Epithelial cell of proximal tubule (primary cell): ENCODE results near the gene ARHGEF17. TPM values are rescaled to one million over a fixed set of nuclear protein-coding genes. Genes with fewer than 3 reads are reported as not detected.
"Not testable (repeated sequence)": the region's sequence is repeated elsewhere in the genome, so short reads cannot be mapped to it uniquely, and the experiment has no call there.

ENCODE experiments used
- DNase-seq: peaks from one replicate; pipeline ENCODE4 v3.0.0-alpha.2; 2011; ENCODE audit warnings: low read depth
- H3K4me3 ChIP-seq: 2 replicates; pipeline ENCODE4 v1.5.1; 2011; ENCODE audit warnings: low read depth, mild to moderate bottlenecking, low read length
- CTCF ChIP-seq: conservative IDR thresholded peaks from 2 replicates; pipeline ENCODE4 v1.5.1; 2012; ENCODE audit warnings: low read depth, mild to moderate bottlenecking, low read length
- total RNA-seq: library from RNA; depleted of rRNA; stranded (reverse); fragments of >200 nt; gene quantifications from 2 replicates; pipeline ENCODE4 v1.2.3, GENCODE V29; 2015

ARHGEF17 gene
- total RNA-seq, 1 donor from 2014 or later, result 26.4 TPM

DNA sequence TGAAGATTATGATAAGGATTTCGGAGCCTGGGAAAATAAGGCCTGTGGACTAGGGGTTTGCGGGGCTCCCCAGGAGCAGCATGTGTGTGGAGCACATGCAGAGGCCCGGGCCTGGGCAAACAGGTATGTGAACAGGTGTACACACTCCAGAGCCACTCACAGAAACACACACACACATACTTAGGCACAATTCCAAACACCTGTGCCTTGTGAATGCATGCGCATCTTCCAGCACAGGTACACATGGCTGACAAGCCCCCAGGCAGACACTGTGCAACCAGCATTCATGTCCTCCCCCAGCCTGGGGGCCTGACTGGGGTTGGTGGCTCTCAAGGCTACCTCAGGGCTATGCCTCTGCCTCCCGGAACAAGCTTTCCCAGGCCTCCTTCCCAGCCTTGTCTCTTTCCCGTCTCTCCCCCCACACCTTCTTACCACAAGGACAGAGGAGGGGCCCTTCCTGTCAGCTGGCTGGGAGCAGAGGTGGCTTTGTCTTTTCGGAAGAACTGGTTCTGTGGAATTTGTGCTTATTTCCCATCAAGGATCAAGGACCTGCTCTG lies 38.5 kb upstream of the ARHGEF17 start:
- no peak overlapping the region for H3K4me3 ChIP-seq
- DNase-seq, result no peak
- no peak for TF ChIP-seq CTCF

DNA sequence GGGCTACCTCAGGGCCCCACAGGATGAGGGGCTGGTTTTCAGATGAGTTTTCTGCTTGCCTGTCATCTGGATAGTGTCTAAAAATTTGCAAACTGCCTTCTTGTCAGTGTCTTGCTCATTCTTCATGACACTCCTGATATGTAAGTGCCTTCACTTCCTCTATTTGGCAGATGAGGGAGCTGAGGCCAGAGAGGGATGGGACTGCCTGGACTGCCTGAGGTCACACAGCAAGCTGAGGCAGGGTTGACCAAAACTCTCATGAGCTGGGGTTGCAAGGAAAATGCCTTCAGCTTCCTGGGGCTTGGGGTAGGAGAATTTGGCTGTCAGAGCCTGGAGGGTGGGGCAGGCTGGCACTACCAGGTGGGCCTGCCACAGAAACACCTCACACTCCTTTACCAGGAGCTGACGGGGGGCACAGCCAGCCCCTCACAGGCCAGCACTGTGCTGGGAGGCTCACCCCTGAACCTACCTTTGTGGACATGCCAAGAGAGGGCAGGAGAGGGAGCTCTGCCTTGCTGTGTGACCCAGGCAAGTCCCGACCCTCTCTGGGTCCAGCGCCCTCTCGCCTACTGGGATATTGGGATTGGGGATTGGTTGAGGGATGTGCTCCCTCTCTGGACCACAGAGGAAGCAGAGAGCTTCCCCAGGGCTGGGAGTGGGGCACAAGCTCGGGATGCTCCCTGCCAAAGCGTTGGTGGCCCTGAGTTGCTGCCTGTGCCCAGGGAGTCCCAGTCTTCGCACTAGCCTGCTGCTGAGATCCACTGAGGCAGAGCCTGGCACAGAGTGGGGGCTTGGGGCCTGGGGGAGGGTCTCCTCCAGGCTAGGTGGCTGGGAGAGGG lies 37.8 kb upstream of the ARHGEF17 start:
- H3K4me3 ChIP-seq, result no peak overlapping the region
- no peak for TF ChIP-seq CTCF
- DNase-seq, result no peak

DNA sequence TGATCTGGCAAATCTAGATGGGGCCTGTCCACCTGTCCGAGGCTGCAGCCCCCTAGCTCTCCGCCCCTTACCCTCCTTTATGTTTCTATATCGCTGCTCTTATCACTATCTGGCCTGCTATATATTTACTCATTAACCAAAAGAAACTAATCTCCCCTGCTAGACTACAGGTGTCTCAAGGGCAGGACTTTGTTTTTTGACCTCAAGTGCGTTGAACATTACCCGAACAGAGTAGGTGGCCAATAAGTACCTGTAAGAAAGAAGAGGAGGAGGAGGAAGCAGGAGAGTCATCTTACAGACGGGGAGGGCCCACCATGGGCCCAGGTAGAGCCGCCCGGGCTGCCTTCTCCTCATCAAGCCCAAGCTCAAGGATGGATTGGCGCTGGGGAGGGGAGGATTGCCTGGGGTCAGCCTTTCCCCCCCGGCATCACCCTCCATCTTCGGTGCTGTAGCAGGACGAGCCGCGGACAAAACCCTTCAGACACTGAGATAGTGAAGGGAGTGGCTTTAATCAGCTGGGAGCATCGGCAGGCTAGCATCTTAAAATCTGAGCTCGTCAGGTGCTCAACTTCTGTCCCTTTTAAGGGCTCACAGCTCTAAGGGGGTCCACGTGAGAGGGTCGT lies 37.1 kb upstream of the ARHGEF17 start:
- no peak for DNase-seq
- no peak for TF ChIP-seq CTCF
- no peak overlapping the region for H3K4me3 ChIP-seq

DNA sequence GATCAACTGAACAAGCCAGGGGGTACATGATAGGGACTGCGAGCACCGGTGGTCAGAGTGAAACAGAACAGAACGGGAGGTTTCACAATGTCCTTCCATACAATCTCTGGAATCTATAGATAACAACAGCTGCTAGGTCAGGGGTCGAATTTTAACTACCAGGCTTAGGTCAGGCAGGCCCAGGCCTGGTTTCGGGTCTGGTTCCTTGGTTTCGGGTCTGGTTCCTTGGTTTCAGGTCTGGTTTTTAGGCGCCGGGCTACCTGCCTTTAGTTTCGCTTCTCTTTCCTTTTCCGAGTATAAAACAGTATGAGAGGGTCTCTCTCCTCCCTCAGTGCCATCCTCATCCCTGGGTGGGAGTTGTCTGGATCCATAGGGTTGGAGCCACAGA lies 36.6 kb upstream of the ARHGEF17 start:
- DNase-seq, result not testable (repeated sequence)

GRCh38 chr11:73271936-73272679 lies 36.0 kb upstream of the ARHGEF17 start, which contains the start of gene P2RY6:
Gene P2RY6 (plus strand): TSS chr11:73272338. CDS start chr11:73296519, 24,181 bp downstream.
- DNase-seq, result no peak
- TF ChIP-seq CTCF, result no peak

More for the DNA sequence above, 36.6 kb upstream of the ARHGEF17 start:
- not testable (repeated sequence) for H3K4me3 ChIP-seq

GRCh38 chr11:73272680-73273038 lies 35.4 kb upstream of the ARHGEF17 start:
- no peak for TF ChIP-seq CTCF
- no peak for DNase-seq
- H3K4me3 ChIP-seq, result no peak overlapping the region

More at GRCh38 chr11:73271936-73272679, 36.0 kb upstream of the ARHGEF17 start, which contains the start of gene P2RY6:
- no peak within 1 kb of the TSS for H3K4me3 ChIP-seq
